B cell (primary cell): Measurements from ENCODE around the gene GADD45A. TPM values are rescaled to one million over a fixed set of nuclear protein-coding genes. Genes with fewer than 3 reads are reported as not detected.

Source experiments
- ATAC-seq: fragments of 200-7000 bp; cut with Tn5 transposase; one replicate; pipeline ENCODE4 v1.10.0; 2021; ENCODE audit warnings: low read depth, mild to moderate bottlenecking, moderate number of reproducible peaks, moderate library complexity
- CTCF ChIA-PET: fragments of 350-600 bp; sonication (Branson Sonifier 250); formaldehyde crosslinking; loops from one replicate; lab custom pipeline; 2021; ENCODE audit warnings: antibody characterized with exemption, inconsistent platforms; lab: Charles Lee
- POLR2A ChIA-PET: fragments of 350-600 bp; sonication (Branson Sonifier 250); formaldehyde crosslinking; loops from one replicate; lab custom pipeline; 2021; ENCODE audit warnings: antibody characterized with exemption; lab: Charles Lee
- DNase-seq: peaks from one replicate; pipeline ENCODE4 v3.0.0; 2013
- H2AFZ ChIP-seq: 2 replicates; pipeline ENCODE4 v1.6.1; 2012; ENCODE audit warnings: mild to moderate bottlenecking, low read depth, low read length; ENCODE audit not compliant: insufficient read depth, poor library complexity, severe bottlenecking
- H3K27ac ChIP-seq, 2 donors: 1 replicate in 1 of 2; 2 replicates in 1 of 2; pipeline ENCODE4 v1.5.1; 2012 to 2013; ENCODE audit warnings: low read length in 2 of 2, mild to moderate bottlenecking in 2 of 2, moderate library complexity in 1 of 2
- H3K27me3 ChIP-seq, 4 experiments: fragments of 200-600 bp in 1 of 4; sonication (generic) in 1 of 4; replicated peaks in 1 of 4; 1 replicate in 2 of 4; 2 replicates in 2 of 4; pipeline versions ENCODE4 v1.6.1 to v1.7.0; 2013 to 2016; ENCODE audit warnings: low read length in 3 of 4, mild to moderate bottlenecking in 2 of 4, mixed read lengths in 1 of 4, moderate library complexity in 1 of 4; ENCODE audit not compliant: insufficient read depth in 4 of 4, control insufficient read depth in 3 of 4; ENCODE audit errors: control extremely low read depth in 1 of 4
- H3K36me3 ChIP-seq, 2 experiments: replicated peaks in 1 of 2; 1 replicate in 1 of 2; 2 replicates in 1 of 2; pipeline versions ENCODE4 v1.6.1 to v1.7.1; 2013; ENCODE audit warnings: low read length in 1 of 2; ENCODE audit not compliant: insufficient read depth in 2 of 2, control insufficient read depth in 1 of 2; ENCODE audit errors: control extremely low read depth in 1 of 2, extremely low read depth in 1 of 2
- H3K4me1 ChIP-seq, 2 donors: fragments of 200-600 bp in 1 of 2; sonication (generic) in 1 of 2; 1 replicate in 1 of 2; 2 replicates in 1 of 2; pipeline versions ENCODE4 v1.5.1 to v1.6.1; 2013 to 2017; ENCODE audit warnings: low read length in 2 of 2; ENCODE audit not compliant: control insufficient read depth in 2 of 2, insufficient read depth in 2 of 2
- H3K4me2 ChIP-seq: replicated peaks from 2 replicates; pipeline ENCODE3; 2012; ENCODE audit warnings: mild to moderate bottlenecking, low read depth, low read length; ENCODE audit not compliant: poor library complexity, severe bottlenecking
- H3K4me3 ChIP-seq, 5 experiments: fragments of 200-600 bp in 1 of 5; sonication (generic) in 1 of 5; 1 replicate in 3 of 5; 2 replicates in 2 of 5; pipeline versions ENCODE4 v1.5.1 to v1.7.0; 2011 to 2016; ENCODE audit warnings: low read length in 4 of 5, mild to moderate bottlenecking in 4 of 5, low read depth in 2 of 5, control low read depth in 1 of 5, moderate library complexity in 1 of 5; ENCODE audit not compliant: insufficient read depth in 1 of 5; ENCODE audit errors: control extremely low read depth in 1 of 5, extremely low read depth in 1 of 5
- H3K79me2 ChIP-seq: fragments of 200-600 bp; sonication (generic); one replicate; pipeline ENCODE4 v1.6.0; 2016; ENCODE audit warnings: low read length; ENCODE audit not compliant: control insufficient read depth, insufficient read depth
- H3K9ac ChIP-seq: fragments of 200-600 bp; sonication (generic); 2 replicates; pipeline ENCODE4 v1.6.1; 2017; ENCODE audit warnings: mild to moderate bottlenecking, low read length, moderate library complexity
- H3K9me3 ChIP-seq, 3 donors: one replicate each; pipeline versions ENCODE4 v1.6.1 to v1.7.1; 2013; ENCODE audit warnings: low read length in 2 of 3; ENCODE audit not compliant: control insufficient read depth in 2 of 3, insufficient read depth in 1 of 3; ENCODE audit errors: control extremely low read depth in 1 of 3
- H4K20me1 ChIP-seq: 2 replicates; pipeline ENCODE4 v1.6.0; 2012; ENCODE audit warnings: mild to moderate bottlenecking, low read length; ENCODE audit not compliant: insufficient read depth, control insufficient read depth, poor library complexity, severe bottlenecking
- H3K27ac Mint-ChIP-seq: one replicate; pipeline ENCODE4 v1.8.0; 2021; ENCODE audit warnings: mixed read lengths
- H3K27me3 Mint-ChIP-seq: one replicate; pipeline ENCODE4 v1.8.0; 2021; ENCODE audit warnings: mixed read lengths
- H3K4me1 Mint-ChIP-seq: one replicate; pipeline ENCODE4 v1.8.0; 2021; ENCODE audit warnings: mixed read lengths
- H3K4me3 Mint-ChIP-seq: one replicate; pipeline ENCODE4 v1.8.0; 2021; ENCODE audit warnings: mixed read lengths
- H3K9me3 Mint-ChIP-seq: one replicate; pipeline ENCODE4 v1.8.0; 2022; ENCODE audit warnings: mixed read lengths; ENCODE audit not compliant: insufficient read depth
- EZH2 ChIP-seq: IDR thresholded peaks from 2 replicates; pipeline ENCODE4 v1.6.1; 2012; ENCODE audit warnings: borderline replicate concordance, low read depth, mild to moderate bottlenecking, moderate library complexity, low read length; ENCODE audit not compliant: insufficient read depth, poor library complexity, severe bottlenecking
- WGBS: methylation state at CpG from one replicate; pipeline ENCODE4 v1.1.5; 2013; ENCODE audit warnings: missing lambda C conversion rate; ENCODE audit not compliant: insufficient coverage; 5-methylcytosine and 5-hydroxymethylcytosine counted together
- intact Hi-C: fragments of 100-400 bp; cut with micrococcal nuclease; formaldehyde crosslinking; loops from one replicate; pipeline ENCODE4 v1.10.0; 2022
- polyA plus RNA-seq: library from polyadenylated mRNA; depleted of rRNA; stranded (reverse); fragments of >200 nt; gene quantifications from 2 replicates; pipeline ENCODE4 v1.2.3, GENCODE V29; 2012
- total RNA-seq, 2 donors: library from RNA; stranded (reverse); fragments of 120-200 nt in 1 of 2; gene quantifications; 1 replicate in 1 of 2; 2 replicates in 1 of 2; pipeline versions ENCODE4 v1.2.3 to v1.2.4, GENCODE V29; 2013 to 2022
- TF ChIP-seq, protein P1 (sequence below): fragments of 200-600 bp; IDR thresholded peaks from one replicate; pipeline ENCODE4 v1.8.0; 2022; ENCODE audit warnings: antibody characterized with exemption, mild to moderate bottlenecking

GADD45A gene
- total and polyA plus RNA-seq, 2 donors (not counting 1 experiment from before 2014, with no cell fraction given): 11.6 to 21.1 TPM

DNA sequence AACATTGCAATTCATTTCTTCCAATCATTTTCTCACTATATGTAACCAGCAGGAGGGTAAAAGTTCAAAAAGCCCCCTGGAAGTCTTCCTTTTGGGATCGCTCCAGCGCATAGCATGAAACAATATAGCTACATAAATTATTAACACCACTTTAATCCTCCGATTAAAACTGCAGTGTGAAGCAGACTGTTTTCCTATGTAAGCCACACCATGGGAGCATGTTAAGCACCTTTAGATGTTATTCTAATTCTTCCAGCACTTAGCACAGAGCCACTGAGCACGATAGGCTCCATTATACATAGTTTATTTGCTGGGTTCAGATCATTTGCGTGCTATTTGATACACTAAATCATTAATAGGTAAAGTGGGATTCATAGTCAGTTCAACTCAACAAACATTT, 18.4 kb upstream of the GADD45A start:
- CTCF ChIA-PET: no interaction called here
- H2AFZ ChIP-seq: no peak overlapping the region
- Mint-ChIP-seq H3K4me3 (no peak overlapping the region), H3K9me3 (no peaks in the 10 kb centered on the region), H3K27ac (no peak overlapping the region), H3K27me3 (peaks cover 31% of the 10 kb centered on the region), H3K4me1 (no peaks in the 10 kb centered on the region)
- no peaks in the 10 kb centered on the region for H3K9me3 ChIP-seq
- no peaks in the 10 kb centered on the region for H3K4me1 ChIP-seq
- H4K20me1 ChIP-seq: no peaks in the 10 kb centered on the region
- no peak overlapping the region for H3K27ac ChIP-seq
- ATAC-seq (no peak), DNase-seq (no peak)
- H3K9ac ChIP-seq: no peak overlapping the region
- H3K27me3 ChIP-seq: peaks cover 0 to 9% (median 1%) of the 10 kb centered on the region in 4 experiments
- intact Hi-C loops: no loop called here
- POLR2A ChIA-PET: no interaction called here
- TF ChIP-seq, protein P1, sequence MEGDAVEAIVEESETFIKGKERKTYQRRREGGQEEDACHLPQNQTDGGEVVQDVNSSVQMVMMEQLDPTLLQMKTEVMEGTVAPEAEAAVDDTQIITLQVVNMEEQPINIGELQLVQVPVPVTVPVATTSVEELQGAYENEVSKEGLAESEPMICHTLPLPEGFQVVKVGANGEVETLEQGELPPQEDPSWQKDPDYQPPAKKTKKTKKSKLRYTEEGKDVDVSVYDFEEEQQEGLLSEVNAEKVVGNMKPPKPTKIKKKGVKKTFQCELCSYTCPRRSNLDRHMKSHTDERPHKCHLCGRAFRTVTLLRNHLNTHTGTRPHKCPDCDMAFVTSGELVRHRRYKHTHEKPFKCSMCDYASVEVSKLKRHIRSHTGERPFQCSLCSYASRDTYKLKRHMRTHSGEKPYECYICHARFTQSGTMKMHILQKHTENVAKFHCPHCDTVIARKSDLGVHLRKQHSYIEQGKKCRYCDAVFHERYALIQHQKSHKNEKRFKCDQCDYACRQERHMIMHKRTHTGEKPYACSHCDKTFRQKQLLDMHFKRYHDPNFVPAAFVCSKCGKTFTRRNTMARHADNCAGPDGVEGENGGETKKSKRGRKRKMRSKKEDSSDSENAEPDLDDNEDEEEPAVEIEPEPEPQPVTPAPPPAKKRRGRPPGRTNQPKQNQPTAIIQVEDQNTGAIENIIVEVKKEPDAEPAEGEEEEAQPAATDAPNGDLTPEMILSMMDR: no peak
- no peak for TF ChIP-seq EZH2
- no peaks in the 10 kb centered on the region for H3K36me3 ChIP-seq
- WGBS: 97% methylated on average over 3 of the region's 5 CpGs
- H3K4me3 ChIP-seq: no peak overlapping the region
- H3K79me2 ChIP-seq: no peaks in the 10 kb centered on the region
- no peak overlapping the region for H3K4me2 ChIP-seq

DNA sequence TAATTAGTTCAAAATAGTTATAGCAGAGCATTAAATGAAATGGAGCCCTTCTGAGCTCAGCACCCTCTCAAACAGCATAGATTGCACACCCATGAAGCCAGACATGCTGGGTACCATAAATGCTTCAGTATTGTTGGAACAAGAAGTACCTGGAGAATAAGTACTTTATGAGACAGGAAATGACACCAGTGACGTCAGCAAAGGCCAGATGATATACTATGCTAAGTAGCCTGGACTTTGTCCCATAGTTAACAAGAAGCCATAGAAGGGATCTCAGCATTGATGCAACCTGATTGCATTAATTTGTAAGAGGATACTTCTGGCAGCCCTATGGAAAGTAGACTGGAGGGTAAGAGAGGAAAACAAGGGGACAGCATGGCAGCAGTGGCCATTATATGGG, 16.3 kb upstream of the GADD45A start:
- intact Hi-C loops: no loop called here
- Histone ChIP-seq H3K79me2 (no peaks in the 10 kb centered on the region), H4K20me1 (no peaks in the 10 kb centered on the region), H3K4me1 (no peaks in the 10 kb centered on the region), H3K4me3 (no peak overlapping the region), H2AFZ (no peak overlapping the region), H3K9ac (no peak overlapping the region), H3K27me3 (peaks cover 0 to 9% (median 2%) of the 10 kb centered on the region in 4 experiments), H3K36me3 (no peaks in the 10 kb centered on the region), H3K4me2 (no peak overlapping the region), H3K27ac (no peak overlapping the region), H3K9me3 (no peaks in the 10 kb centered on the region)
- H3K27me3 Mint-ChIP-seq: peaks cover 33% of the 10 kb centered on the region
- H3K27ac Mint-ChIP-seq: no peak overlapping the region
- H3K9me3 Mint-ChIP-seq: no peaks in the 10 kb centered on the region
- H3K4me1 Mint-ChIP-seq: no peaks in the 10 kb centered on the region
- 50% methylated on average over 1 of the region's 1 CpG for WGBS
- ATAC-seq (no peak), DNase-seq (no peak)
- ChIA-PET CTCF (no interaction called here), POLR2A (no interaction called here)
- TF ChIP-seq, protein P1: no peak
- no peak for TF ChIP-seq EZH2
- H3K4me3 Mint-ChIP-seq: no peak overlapping the region
